Thyroid gland (tissue), 4 donors: Measurements from ENCODE around the gene NR6A1. TPM values are rescaled to one million over a fixed set of nuclear protein-coding genes. Genes with fewer than 3 reads are reported as not detected.
A peak's percentile ranks its signal among the peaks of the same experiment; 100 is the strongest.

Experiments used
- DNase-seq, 2 donors: peaks; one replicate each; pipeline ENCODE4 v3.0.0-alpha.2; 2019
- H3K27ac ChIP-seq, 3 donors: fragments of 200-600 bp; sonication (generic); 1 replicate in 2 of 3; 2 replicates in 1 of 3; pipeline ENCODE4 v1.5.1; 2016 to 2019; ENCODE audit warnings: mild to moderate bottlenecking in 1 of 3, moderate library complexity in 1 of 3
- H3K27me3 ChIP-seq: fragments of 200-600 bp; sonication (generic); one replicate; pipeline ENCODE4 v1.5.1; 2019
- H3K36me3 ChIP-seq, 2 donors: fragments of 200-600 bp; sonication (generic); one replicate each; pipeline ENCODE4 v1.5.1; 2016 to 2019
- H3K4me1 ChIP-seq, 2 donors: fragments of 200-600 bp; sonication (generic); one replicate each; pipeline ENCODE4 v1.5.1; 2017 to 2019
- H3K4me3 ChIP-seq, 3 donors: fragments of 200-600 bp; sonication (generic); replicated peaks in 1 of 3; 1 replicate in 2 of 3; 2 replicates in 1 of 3; pipeline ENCODE4 v1.5.1; 2016; ENCODE audit warnings: mild to moderate bottlenecking in 1 of 3
- H3K9me3 ChIP-seq: fragments of 200-600 bp; sonication (generic); one replicate; pipeline ENCODE4 v1.5.1; 2017
- POLR2A ChIP-seq, 2 donors: fragments of 450-650 bp; IDR thresholded peaks; one replicate each; pipeline ENCODE4 v1.6.1; 2017; ENCODE audit warnings: antibody characterized with exemption in 2 of 2, mild to moderate bottlenecking in 2 of 2, moderate library complexity in 1 of 2
- WGBS, 2 donors: methylation state at CpG; one replicate each; pipeline ENCODE4 v1.1.5; 2017; 5-methylcytosine and 5-hydroxymethylcytosine counted together
- intact Hi-C: fragments of 100-400 bp; cut with DNase I; formaldehyde crosslinking; loops from one replicate; pipeline ENCODE4 v1.15.1; 2023
- total RNA-seq, 4 donors: library from RNA; depleted of rRNA; stranded (reverse); fragments of >200 nt; gene quantifications; one replicate each; pipeline ENCODE4 v1.2.3, GENCODE V29; 2016
- TF ChIP-seq, protein P1 (sequence below), 6 experiments: fragments of 200-600 bp in 3 of 6; fragments of 450-650 bp in 3 of 6; sonication (generic) in 3 of 6; IDR thresholded peaks; one replicate each; pipeline ENCODE4 v1.5.1; 2016 to 2019; ENCODE audit warnings: antibody characterized with exemption in 6 of 6, mild to moderate bottlenecking in 2 of 6, inconsistent platforms in 1 of 6, moderate library complexity in 1 of 6

Gene NR6A1
- total RNA-seq, 4 donors from 2014 or later = 15.3 to 25.0 (median 19.3) TPM

DNA sequence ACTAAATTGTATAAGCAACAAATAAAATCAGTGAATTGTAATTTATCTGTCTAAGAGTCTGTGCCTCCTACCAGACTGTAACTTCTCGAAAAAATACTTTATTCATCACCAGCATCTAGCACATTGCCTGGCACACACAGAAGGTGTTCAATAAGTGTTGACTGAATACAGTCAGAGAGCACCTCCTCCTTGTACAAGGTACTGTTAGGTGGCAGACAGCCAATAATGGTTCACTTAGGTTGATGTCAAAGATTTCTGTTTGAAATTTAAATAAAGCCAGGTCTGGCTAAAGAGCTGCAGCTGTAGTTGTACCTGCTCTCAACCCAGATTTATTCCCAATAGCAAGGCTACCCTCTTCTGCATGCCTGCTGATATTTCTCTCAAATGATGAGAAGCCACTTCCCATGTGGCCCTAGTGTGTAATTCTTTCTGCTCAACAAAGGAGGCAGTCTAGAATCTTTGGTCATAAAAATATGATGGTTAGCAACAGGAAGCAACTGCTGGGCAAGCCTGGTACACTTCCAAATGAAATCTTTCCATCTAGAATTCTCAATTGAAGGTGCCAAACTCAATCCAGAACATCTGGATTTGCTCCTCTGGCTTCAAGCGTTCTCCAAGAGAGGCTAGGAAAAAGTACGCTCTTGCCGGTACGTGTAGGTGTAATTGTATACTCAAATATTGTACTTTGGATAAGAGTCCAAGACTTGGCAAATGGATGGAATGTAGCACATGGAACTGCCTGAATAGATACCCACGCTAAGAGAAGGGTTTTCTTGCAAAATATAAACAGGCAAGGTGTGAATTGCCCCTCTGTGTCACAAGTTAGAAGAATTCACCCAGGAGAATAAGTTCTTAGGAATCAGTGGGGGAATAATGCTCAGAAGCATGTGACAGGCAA is 95.6 kb downstream of the NR6A1 start:
- 56 to 61% methylated on average over 6 of the region's 6 CpGs for WGBS, 2 donors
- Histone ChIP-seq H3K36me3 (no peaks in the 10 kb centered on the region), H3K27me3 (no peaks in the 10 kb centered on the region), H3K9me3 (no peaks in the 10 kb centered on the region), H3K4me3 (no peak overlapping the region), H3K4me1 (peaks cover 26 to 36% of the 10 kb centered on the region in 2 donors), H3K27ac (peak overlapping the region in 2 of 3 donors; percentile 19 to 21)
- intact Hi-C loops = no loop called here
- TF ChIP-seq, protein P1, sequence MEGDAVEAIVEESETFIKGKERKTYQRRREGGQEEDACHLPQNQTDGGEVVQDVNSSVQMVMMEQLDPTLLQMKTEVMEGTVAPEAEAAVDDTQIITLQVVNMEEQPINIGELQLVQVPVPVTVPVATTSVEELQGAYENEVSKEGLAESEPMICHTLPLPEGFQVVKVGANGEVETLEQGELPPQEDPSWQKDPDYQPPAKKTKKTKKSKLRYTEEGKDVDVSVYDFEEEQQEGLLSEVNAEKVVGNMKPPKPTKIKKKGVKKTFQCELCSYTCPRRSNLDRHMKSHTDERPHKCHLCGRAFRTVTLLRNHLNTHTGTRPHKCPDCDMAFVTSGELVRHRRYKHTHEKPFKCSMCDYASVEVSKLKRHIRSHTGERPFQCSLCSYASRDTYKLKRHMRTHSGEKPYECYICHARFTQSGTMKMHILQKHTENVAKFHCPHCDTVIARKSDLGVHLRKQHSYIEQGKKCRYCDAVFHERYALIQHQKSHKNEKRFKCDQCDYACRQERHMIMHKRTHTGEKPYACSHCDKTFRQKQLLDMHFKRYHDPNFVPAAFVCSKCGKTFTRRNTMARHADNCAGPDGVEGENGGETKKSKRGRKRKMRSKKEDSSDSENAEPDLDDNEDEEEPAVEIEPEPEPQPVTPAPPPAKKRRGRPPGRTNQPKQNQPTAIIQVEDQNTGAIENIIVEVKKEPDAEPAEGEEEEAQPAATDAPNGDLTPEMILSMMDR (IDR thresholded peaks at IDR 0.05) = no peak
- TF ChIP-seq POLR2A (IDR thresholded peaks at IDR 0.05) = no peak
- DNase-seq = no peak

DNA sequence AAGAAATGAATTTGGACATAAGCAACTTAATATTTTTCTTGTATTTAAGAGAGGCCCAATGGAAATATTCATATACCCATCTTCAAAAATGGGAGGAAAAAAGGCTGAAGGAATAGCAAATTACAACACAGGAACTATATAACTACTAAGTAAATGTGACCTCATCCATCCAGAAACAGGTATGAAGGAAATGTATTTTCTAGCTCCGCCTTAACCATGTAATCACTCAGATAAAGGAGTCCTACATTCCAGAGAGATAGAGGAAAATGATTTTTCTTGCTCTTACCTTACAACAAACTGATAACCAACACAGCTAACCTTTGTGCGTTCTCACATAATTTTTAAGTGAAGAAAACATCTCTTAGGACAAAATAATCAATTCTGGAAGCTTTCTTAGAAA is 96.5 kb downstream of the NR6A1 start:
- DNase-seq = no peak
- H3K9me3 ChIP-seq = no peaks in the 10 kb centered on the region
- peaks cover 26 to 31% of the 10 kb centered on the region in 2 donors for H3K4me1 ChIP-seq
- intact Hi-C loops = no loop called here
- no peak overlapping the region for H3K4me3 ChIP-seq
- no peaks in the 10 kb centered on the region for H3K36me3 ChIP-seq
- H3K27ac ChIP-seq = no peak overlapping the region
- no peaks in the 10 kb centered on the region for H3K27me3 ChIP-seq
- WGBS, 2 donors = 94% methylated on average over 2 of the region's 2 CpGs
- no peak for TF ChIP-seq POLR2A (IDR thresholded peaks at IDR 0.05)
- TF ChIP-seq, protein P1 (IDR thresholded peaks at IDR 0.05) = no peak

DNA sequence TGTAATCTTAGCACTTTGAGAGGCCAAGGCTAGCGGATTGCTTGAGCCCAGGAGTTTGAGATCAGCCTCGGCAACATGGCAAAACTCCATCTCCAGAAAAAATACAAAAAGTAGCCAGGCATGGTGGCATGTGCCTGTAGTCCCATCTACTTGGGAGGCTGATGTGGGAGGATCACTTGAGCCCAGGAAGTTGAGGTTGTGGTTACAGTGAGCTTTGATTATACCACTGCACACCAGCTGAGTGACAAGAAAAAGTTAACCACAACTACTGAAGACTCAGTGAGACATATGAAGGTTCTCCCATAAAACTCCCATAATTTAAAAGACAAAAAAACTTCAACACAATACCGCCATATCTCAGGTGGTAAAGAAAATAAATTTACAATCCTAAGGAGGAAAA is 98.0 kb downstream of the NR6A1 start:
- Histone ChIP-seq H3K27me3 (no peaks in the 10 kb centered on the region), H3K4me3 (no peak overlapping the region), H3K36me3 (no peaks in the 10 kb centered on the region), H3K27ac (no peak overlapping the region), H3K4me1 (peaks cover 31 to 32% of the 10 kb centered on the region in 2 donors), H3K9me3 (no peaks in the 10 kb centered on the region)
- intact Hi-C loops = no loop called here
- DNase-seq = no peak
- TF ChIP-seq, protein P1 (IDR thresholded peaks at IDR 0.05) = no peak
- TF ChIP-seq POLR2A (IDR thresholded peaks at IDR 0.05) = no peak
- 89 to 90% methylated on average over 3 of the region's 3 CpGs for WGBS, 2 donors

DNA sequence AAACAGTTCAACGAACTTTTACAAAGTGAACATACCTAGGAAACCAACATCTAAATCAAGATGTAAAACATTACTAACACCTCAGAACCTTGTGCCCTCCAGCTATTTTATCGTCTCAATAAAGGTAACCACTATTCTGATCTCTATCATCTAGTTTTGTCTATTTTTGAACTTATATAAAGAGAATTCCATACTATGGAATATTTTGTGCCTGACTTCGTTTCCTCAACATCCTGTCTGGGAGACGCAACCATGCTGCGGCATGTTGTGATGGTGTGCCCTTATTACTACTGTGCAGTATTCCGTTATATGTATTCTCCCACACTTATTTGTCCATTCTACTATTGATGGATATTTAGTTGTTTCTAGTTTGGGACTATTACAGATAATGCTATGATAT is 99.2 kb downstream of the NR6A1 start:
- Histone ChIP-seq H3K27me3 (no peaks in the 10 kb centered on the region), H3K4me1 (peaks cover 24 to 27% of the 10 kb centered on the region in 2 donors), H3K4me3 (no peak overlapping the region), H3K9me3 (no peaks in the 10 kb centered on the region), H3K36me3 (no peaks in the 10 kb centered on the region), H3K27ac (no peak overlapping the region)
- intact Hi-C loops = no loop called here
- 84 to 85% methylated on average over 6 of the region's 6 CpGs for WGBS, 2 donors
- no peak for DNase-seq
- TF ChIP-seq, protein P1 (IDR thresholded peaks at IDR 0.05) = no peak
- no peak for TF ChIP-seq POLR2A (IDR thresholded peaks at IDR 0.05)

DNA sequence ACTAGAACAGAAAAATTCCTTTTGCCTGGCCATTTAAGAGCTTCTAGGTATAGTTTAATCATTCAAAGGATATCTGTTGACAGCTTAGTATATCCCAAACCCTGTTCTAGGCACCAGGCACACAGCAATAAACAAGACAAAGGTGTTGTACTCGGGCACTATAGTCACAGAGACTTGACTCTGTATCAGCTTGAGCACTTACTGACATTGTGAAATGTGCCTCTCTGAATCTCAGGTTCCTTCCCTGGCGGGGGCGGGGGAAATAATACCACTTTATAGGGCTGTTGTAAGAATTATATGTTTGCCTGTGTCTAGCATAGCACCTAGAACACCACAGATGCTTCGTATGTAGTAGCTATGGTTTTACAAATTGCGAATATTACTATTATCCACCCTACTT is 104.5 kb downstream of the NR6A1 start:
- H3K9me3 ChIP-seq = no peaks in the 10 kb centered on the region
- intact Hi-C loops = no loop called here
- H3K4me3 ChIP-seq = no peak overlapping the region
- WGBS, 2 donors = 92 to 94% methylated on average over 5 of the region's 5 CpGs
- H3K4me1 ChIP-seq = peaks cover 18 to 30% of the 10 kb centered on the region in 2 donors
- DNase-seq = no peak
- H3K36me3 ChIP-seq = no peaks in the 10 kb centered on the region
- H3K27ac ChIP-seq = no peak overlapping the region
- H3K27me3 ChIP-seq = no peaks in the 10 kb centered on the region
- TF ChIP-seq, protein P1 (IDR thresholded peaks at IDR 0.05) = no peak
- TF ChIP-seq POLR2A (IDR thresholded peaks at IDR 0.05) = no peak
